ENCODE results near the gene PCLO.

DNA sequence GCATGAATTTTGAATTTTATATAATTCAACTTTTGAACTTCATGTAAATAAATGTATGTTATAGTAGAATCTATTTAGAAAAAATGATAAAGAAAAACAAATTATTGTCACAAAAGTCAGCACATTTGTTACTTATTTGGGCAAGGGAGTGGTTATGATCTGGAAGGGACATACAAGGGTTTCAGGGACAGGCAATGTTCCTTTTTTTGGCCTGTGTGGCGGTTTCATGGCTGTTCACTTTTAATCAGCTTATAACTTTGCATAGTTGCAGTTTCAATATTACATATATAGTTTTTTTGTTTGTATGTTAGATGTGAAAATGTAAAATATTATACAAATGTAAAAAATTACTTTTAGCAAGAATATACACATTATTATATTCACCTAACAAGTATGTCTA, 256.2 kb downstream of the PCLO start:
- no peak for TF ChIP-seq MXI1 (IDR thresholded peaks at IDR 0.05; ENCODE audit: borderline replicate concordance, low read depth, low read length)
- TF ChIP-seq CTCF (conservative IDR thresholded peaks at IDR 0.05; ENCODE audit: low read depth, low read length), result no peak
- no peak for TF ChIP-seq MAFK (IDR thresholded peaks at IDR 0.05; ENCODE audit: low read depth, low read length)
- TF ChIP-seq SMC3 (IDR thresholded peaks at IDR 0.05; ENCODE audit: low read depth, low read length), result no peak
- TF ChIP-seq POLR2A (IDR thresholded peaks at IDR 0.05; ENCODE audit: low read depth, low read length), result no peak
- no peak for TF ChIP-seq RCOR1 (IDR thresholded peaks at IDR 0.05; ENCODE audit: insufficient replicate concordance, low read length)
- no peak for TF ChIP-seq CEBPB (IDR thresholded peaks at IDR 0.05; ENCODE audit: low read depth, low read length)
